GM18519 (cell line): ENCODE results near the gene EYA3.
A peak's percentile ranks its signal among the peaks of the same experiment; 100 is the strongest.

ENCODE experiments used
- ATAC-seq: cut with Tn5 transposase; IDR thresholded peaks from one replicate; pipeline ENCODE4 v1.9.1; 2021; ENCODE audit warnings: mild to moderate bottlenecking, moderate library complexity; ENCODE audit not compliant: unreplicated experiment, low FRiP score

Gene EYA3

DNA sequence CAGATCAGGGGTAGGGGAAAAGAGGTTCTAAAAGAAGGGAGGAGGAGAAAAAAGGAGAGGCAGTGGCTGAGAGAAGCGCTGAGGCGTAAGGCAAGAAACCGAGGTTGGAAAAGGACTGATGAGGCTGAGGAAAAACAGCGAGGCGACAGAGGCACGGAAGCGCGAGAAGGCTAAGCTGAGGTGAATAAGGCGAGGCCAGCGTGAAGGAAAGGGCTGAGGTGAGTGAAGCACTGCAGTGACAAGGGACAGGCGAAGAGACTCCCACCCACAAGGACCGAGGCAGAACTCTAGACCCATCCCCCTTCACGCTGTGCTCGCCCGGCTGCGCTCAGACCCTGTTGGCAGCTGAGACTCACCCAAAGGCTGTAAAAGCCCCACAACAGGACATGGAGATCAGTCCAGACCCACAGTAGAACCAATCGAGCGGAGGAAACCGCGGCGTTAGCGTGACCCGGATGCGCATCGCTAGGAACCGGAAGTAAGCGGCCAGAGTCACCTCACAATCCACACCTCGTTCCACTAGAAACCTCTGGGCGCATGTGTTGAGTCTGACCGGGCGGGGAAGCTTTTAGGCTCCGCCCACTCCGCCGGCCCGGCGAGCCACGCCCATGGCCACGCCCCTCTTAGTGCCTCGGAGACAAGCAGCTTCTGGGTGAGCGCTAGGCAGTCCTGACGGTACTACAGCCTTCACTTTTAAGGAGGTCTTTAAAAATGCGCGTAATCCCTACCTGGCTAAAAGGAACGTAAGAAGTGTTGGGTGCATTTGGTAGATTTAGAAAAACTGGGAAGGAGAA, at the start of gene EYA3:
EYA3 (minus strand) TSS at position 443 of the 794 bp plus-strand sequence. CDS start 30,584 bp downstream, outside the sequence.
- ATAC-seq: peak; percentile 72

DNA sequence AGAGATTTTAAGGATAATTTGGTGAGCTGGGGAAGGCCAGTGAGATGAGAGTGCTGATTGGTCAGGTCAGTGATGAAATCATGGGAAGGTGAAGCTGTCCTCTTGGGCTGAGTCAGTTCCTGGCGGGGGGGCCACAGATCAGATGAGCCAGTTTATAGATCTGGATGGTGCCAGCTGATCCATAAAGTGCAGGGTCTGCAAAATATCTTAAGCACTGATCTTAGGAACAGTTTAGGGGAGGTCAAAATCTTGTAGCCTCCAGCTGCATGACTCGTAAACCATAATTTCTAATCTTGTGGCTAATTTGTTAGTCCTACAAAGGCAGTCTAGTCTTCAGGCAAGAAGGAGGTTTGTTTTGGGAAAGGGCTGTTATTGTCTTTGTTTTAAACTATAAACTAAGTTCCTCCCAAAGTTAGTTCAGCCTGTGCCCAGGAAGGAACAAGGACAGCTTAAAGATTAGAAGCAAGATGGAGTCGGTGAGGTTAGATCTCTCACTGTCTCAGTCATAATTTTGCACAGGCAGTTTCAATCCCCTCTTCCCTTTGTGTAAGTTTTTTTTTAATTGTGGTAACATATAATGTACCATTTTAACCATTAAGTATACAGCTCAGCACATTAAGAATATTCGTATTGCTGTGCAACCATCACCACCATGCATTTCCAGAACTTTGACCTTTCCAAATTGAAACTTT, 48.7 kb upstream of the EYA3 start:
- ATAC-seq: no peak

- ATAC-seq: no peak
Observed at GRCh38 chr1:28136169-28136921, 47.9 kb upstream of the EYA3 start.

DNA sequence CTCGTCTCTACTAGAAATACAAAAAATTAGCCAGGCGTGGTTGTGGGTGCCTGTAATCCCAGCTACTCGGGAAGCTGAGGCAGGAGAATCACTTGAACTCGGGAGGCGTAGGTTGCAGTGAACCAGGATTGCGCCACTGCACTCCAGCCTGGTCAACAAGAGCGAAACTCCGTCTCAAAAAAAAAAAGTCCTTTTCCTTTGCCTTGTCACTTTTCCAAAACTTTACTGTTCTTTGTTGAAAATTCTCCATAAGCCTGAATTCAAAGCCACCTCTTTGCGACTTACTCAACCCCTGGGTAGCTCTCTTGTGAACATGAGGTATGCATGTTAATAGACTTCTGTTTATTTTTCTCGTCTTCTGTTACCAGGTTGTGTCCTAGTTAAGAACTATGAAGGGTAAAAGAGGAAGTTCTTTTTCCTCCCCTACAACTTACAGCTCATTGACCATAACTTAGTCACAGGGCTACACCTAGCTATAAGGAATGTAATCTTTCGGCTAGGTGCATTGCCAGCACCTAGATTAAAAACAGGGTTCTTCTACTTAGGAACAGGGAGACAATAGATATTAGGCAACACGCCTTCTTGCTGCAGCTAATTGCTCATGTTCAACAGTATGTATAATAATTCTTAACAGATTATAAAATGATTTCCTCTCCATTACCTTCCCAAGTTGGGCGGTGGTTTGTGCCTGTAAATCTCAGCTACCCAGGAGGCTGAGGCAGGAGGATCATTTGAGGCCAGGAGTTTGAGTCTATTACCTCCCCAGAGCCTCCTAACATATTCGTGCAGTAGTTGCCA, 47.2 kb upstream of the EYA3 start:
- ATAC-seq: no peak

DNA sequence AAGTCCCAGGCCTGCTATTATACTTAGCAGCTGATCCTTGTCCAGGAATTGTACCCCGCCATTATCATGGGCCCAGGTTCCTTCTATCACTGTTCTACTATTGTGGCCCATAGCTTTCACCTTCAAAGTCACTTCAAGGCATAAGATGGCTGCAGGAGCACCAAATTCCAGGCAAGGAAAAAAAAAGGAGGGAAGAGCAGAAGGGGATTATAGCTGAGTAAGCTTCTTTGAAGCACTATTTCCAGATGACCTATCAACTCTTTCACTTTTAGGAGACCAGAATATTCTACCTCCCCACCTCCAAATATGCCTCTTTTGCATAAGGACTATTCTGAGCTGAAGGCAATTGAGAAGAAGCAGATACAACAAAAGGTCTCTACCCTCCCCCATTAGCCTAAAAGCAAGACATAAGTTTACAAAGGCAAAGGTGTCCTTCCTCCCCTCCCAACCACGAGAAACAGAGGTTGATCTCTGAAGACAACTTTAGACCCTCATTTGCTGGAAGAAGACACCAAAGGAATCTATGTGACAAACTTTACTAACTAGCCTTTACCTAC, 46.3 kb upstream of the EYA3 start:
- ATAC-seq: no peak

GRCh38 chr1:28132171-28133167, 44.1 kb upstream of the EYA3 start:
- no peak for ATAC-seq

DNA sequence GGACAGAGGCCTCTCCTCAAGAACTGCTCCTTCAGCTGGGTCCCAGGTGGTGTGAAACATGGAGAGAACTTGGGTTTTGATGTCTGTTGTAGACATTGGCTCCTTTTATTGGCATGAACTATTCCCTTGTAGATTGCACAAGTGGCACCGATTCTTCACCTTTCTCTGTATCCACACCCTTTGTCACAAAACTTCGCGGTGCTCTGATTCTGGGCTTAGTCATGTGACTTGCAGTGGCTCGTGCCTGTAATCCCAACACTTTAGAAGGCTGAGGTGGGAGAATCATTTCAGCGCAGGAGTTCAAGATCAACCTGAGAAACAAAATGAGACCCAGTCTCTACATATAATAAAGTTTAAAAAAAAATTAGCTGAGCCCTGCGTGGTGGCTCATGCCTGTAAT, 42.5 kb upstream of the EYA3 start:
- no peak for ATAC-seq

- ATAC-seq: no peak
Observed at GRCh38 chr1:28129150-28129549, 40.7 kb upstream of the EYA3 start.

DNA sequence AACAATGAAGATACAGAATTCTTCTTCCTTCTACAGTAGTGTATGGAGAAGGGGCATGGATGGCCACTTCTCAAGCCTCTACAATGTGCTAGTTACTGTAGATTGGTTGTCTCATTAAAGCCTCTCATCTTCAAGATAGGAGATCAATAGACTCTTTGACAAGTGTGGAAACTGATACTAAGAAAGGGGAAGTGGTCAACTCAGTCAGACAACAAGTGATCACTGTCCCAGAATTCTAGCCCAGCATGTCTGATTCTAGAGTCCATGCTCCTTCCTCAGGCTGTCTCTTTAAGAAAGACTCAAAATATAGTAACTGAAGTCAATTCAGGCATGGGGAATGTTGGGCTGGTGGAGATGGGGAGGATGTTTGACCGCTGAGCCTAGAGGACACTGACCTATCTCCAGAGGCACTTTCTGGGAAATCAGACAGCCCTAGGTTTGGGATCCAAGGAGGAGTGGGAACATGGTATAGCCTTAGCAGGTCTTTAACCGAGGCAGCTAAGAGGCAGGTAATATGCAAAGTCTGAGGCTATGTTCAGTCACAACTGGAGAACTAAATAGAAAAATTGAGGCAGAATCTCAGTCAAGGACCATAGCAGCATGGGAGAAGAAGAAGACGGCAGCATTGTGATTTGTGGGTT, 39.3 kb upstream of the EYA3 start:
- ATAC-seq: peak; percentile 61

GRCh38 chr1:28126783-28127490, 38.5 kb upstream of the EYA3 start:
- ATAC-seq: no peak

GRCh38 chr1:28126212-28126611, 37.8 kb upstream of the EYA3 start:
- no peak for ATAC-seq

DNA sequence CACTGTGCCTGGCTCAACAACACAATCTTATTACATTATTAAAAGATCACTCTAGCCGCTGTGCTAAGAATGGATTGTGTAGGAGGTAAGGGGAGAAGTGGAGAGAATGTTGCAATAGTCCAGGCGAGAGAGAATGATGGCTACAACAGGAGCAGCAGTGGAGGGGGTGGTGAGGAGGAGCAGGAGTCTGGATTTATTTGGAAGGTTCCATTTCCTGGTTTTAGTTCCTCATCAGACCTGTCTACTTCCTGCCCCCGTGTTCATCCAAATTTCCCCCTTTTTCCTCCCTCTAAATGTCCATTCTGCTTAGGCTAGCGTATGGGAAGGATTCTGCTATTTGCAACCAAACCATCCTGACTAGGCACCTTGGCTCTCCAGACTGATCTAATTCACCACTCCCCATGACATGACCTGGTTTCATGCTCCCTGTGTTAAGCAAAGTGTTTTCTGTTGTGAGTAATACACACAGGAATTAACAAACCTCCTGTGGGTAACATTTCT, 35.1 kb upstream of the EYA3 start:
- ATAC-seq: no peak

DNA sequence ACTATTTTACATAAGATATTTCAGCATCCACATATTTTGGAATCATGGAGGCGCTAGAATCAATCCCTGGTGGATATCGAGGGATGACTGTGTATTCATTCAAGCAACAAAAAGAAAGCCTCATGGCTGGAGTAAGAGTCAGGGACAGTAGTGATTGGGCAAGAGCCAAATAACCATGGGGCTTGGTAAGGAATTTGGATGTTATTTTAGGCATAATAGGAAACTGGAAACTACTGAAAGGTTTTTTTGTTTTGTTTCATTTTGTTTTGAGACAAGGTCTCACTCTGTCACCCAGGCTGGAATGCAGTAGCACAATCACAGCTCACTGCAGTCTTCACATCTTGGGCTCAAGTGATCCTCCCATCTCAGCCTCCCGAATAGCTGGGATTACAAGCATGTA, 33.8 kb upstream of the EYA3 start:
- no peak for ATAC-seq

- no peak for ATAC-seq
Observed at GRCh38 chr1:28119556-28119955, 31.1 kb upstream of the EYA3 start.

DNA sequence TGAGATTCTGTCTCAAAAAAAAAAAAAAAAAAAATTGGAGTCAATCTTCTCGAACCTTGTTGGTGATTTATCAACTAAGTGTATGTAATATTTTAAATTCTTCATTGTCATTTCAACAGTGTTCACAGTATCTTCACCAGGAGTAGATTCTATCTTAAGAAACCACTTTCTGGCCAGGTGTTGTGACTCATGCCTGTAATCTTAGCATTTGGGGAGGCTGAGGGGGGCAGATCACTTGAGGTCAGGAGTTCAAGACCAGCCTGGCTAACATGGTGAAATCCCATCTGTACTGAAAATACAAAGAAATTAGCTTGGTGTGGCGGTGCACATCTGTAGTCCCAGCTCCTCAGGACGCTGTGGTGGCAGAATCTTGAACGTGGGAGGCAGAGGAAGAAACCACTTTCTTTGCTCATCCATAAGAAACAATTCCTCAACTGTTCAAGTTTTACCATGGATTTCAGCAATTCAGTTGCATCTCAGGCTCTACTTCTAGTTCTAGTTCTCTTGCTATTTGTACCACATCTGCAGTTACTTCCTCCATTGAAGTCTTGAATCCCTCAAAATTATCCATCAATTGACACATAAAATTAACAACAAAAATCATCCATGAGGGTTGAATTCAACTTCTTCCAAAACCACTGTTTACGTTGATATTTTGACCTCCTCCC, 30.4 kb upstream of the EYA3 start:
- no peak for ATAC-seq

GRCh38 chr1:28115267-28115666, 26.9 kb upstream of the EYA3 start:
- no peak for ATAC-seq

- ATAC-seq: no peak
Observed at GRCh38 chr1:28114844-28115243, 26.4 kb upstream of the EYA3 start.
